Measurements from ENCODE around the gene RAB40C.

Gene RAB40C, protein sequence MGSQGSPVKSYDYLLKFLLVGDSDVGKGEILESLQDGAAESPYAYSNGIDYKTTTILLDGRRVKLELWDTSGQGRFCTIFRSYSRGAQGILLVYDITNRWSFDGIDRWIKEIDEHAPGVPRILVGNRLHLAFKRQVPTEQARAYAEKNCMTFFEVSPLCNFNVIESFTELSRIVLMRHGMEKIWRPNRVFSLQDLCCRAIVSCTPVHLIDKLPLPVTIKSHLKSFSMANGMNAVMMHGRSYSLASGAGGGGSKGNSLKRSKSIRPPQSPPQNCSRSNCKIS

DNA sequence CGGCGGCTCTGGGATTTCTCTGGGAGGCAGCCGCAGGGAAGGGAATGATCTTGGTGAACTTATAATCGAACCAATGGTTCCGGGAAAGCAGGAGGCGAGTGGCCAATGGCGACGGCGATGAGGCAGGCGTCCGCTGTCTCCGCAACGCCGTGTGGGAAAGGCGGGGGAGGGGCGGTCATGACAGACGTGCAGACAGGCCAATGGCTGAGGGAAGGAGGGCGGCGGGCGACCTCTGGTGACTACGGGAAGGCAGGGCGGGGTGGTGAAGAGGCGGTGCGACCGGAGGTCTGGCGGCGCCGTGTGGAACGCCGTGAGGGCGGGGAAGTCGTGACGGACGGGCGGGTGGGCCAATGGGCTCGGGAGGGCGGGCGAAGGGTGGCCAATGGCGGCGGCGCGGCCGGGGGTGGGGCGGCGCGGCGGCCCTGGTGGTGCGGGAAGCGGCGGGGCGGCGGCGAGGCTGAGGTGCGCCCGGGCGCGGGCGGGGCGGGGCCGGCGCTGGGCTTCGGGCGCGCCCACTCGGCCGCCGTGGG, at the start of gene RAB40C:
TSS of gene RAB40C (plus strand) at position 409 of the 530 bp plus-strand sequence. CDS start 226 bp downstream, outside the sequence.
- peak; percentile 98 for DNase-seq (ENCODE audit: low spot score)

DNA sequence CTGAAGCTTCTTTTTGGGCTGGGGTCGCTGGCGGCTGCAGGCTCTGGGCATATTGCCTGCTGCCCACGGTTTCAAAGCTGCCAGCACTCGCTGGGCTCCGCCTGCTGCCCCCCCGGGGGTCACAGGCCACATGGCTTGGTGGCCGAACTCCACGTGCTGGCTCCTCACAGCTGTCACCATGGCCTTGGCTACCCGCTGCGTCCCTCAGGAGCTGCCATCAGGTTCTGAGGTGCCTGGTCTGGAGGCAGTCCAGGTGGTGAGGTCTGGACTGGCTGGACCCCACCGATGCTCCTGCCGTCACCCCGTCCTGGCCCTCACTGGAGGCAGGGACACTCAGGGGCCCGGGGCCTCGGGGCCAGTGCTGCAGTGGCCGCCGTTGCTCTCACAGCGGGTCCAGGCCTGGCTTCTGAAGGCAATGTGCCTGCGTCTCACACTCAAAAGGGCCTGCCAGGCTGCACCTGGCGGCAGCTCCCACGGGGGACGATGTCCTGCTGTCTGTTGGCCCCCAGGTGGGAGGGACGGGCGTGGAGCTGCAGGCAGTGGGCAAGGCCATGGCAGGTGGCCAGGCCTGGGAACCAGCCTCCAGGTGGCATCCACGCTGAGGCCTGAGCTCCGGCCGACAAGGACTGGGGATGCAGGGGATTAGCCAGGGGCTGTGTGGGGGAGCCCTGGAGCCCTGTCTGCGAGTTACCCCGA, 49.1 kb upstream of the RAB40C start:
- DNase-seq (ENCODE audit: low spot score), result no peak

DNA sequence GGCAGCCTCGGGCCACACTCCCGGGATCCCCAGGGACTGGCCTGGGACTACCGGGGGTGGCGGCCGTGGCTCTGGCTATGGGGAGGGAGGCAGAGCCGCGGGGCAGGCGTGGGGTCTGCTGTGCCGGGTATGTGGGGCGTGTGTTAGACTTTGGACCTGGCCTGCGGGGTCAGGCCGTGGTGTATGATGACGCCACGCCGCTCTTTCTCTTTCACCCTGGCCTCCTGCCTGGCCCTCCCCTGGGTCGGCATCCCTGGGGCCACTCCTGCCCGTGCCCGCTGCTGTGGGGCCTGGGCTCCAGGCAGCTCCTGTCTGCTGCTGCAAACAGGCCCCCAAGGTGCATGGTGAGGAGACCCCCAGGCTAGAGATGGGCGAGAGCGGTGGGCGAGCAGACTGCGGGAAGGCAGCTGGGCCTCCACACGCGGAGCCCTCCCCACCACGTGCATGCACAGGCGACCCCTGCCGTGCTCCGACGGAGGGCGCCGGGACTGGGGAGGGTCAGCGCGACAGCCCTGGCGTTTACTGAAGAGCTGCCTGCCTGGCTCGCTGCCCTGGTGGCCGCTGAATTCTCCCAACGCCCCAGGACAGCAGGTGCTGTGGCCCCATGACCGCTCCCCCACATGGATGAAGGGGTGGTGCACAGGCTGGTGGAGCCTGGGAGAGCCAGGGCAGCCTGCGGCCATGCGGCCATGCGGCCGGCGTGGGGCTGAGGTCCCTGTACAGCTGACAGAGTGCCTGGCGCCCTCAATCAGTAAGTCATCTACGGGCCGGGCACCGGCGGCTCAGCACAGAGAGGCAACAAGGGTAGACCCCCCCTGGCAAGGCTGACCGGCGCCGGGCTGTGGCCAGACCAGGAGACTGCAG, 46.3 kb upstream of the RAB40C start:
- no peak for DNase-seq (ENCODE audit: low spot score)

DNA sequence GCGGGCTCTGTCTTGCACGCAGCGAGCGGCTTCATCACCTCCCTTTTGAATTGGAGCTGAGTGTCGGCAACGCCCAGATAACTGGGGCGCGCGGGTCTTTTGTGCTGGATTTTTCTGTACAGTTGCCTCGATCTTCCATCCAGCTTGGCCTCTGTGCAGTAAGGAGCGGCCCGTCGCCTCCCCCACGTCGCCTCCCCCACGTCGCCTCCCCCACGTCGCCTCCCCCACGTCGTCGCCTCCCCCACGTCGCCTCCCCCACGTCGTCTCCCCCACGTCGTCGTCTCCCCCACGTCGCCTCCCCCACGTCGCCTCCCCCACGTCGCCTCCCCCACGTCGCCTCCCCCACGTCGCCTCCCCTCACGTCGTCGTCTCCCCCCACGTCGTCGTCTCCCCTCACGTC, 45.3 kb upstream of the RAB40C start:
- DNase-seq (ENCODE audit: low spot score), result no peak

DNA sequence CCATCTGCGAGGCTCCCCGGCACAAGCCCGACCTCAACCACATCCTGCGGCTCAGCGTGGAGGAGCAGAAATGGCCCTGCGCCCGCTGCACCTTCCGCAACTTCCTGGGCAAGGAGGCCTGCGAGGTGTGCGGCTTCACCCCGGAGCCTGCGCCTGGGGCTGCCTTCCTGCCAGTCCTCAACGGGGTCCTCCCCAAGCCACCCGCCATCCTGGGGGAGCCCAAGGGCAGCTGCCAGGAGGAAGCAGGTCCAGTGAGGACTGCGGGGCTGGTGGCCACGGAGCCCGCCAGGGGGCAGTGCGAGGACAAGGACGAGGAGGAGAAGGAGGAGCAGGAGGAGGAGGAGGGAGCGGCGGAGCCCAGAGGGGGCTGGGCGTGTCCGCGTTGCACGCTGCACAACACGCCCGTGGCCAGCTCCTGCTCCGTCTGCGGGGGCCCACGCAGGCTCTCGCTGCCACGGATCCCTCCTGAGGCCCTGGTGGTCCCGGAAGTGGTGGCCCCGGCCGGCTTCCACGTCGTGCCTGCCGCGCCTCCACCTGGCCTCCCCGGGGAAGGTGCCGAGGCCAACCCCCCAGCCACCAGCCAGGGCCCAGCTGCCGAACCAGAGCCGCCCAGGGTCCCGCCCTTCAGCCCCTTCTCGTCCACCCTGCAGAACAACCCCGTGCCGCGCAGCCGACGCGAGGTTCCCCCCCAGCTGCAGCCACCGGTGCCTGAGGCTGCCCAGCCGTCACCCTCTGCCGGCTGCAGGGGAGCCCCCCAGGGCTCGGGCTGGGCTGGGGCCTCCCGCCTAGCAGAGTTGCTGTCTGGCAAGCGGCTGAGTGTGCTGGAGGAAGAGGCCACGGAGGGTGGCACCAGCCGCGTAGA, 42.7 kb upstream of the RAB40C start:
- peak; percentile 85 for DNase-seq (ENCODE audit: low spot score)

DNA sequence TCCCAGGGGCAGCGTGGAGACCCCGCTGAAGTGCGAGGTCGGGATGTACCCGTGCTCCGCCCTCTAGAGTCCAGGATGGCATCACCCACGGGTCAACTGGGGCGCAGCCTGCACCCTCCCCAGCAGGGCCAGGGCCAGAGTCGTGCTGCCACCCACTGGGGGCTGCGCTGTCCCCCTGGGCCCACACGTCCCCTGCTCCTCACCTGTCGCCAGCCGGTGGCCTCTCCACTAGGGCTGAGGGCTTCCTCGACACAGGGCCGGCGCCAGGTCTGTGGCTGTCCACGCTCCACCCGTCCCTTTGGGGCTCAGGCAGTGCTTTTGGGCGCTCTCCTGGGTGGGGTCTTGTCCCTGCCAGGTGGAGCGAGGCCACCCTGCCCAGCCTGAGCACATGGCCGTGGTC, 41.3 kb upstream of the RAB40C start:
- no peak for DNase-seq (ENCODE audit: low spot score)

DNA sequence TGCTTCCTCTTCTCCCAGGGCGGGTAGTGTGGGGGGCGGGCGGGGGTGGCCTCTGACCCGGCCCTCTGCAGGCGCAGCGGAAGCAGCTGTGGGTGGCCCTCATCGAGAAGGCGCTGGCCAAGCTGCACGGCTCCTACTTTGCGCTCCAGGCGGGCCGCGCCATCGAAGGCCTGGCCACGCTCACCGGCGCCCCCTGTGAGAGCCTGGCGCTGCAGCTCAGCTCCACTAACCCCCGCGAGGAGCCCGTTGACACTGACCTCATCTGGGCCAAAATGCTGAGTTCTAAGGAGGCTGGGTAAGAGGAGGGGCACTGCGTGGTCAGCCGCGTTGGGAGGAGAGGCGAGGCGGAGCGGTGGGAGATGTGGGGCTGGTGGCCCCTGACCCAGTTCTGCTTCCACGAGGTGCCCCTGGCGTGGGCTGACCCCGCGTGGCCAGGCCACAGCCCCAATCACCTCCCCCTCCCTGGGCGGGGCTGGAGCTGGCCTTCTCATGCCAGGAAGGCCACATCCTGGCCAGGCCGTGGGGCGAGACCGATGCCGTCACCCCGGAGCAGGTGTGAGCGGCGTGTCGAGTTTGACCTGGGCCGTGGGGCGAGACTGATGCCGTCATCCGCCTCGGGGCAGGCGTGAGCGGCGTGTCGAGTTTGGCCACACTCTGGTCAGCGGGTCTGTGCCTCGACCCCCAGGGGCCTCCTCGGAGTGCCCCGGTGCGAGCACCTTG, 40.2 kb upstream of the RAB40C start:
- DNase-seq (ENCODE audit: low spot score), result peak; percentile 82

DNA sequence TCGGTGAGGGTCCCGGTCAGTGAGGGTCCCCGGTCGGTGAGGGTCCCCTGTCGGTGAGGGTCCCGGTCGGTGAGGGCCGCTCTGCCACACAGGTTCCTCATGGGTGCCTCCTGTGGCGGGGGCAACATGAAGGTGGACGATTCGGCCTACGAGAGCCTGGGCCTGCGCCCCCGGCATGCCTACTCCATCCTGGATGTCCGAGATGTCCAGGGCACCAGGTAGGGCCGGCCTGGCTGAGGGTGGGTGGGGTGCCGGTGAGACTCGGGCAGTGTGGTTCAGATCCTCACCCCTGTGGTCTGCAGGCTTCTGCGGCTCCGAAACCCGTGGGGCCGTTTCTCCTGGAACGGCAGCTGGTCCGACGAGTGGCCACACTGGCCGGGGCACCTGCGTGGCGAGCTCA, 38.7 kb upstream of the RAB40C start:
- DNase-seq (ENCODE audit: low spot score), result no peak

DNA sequence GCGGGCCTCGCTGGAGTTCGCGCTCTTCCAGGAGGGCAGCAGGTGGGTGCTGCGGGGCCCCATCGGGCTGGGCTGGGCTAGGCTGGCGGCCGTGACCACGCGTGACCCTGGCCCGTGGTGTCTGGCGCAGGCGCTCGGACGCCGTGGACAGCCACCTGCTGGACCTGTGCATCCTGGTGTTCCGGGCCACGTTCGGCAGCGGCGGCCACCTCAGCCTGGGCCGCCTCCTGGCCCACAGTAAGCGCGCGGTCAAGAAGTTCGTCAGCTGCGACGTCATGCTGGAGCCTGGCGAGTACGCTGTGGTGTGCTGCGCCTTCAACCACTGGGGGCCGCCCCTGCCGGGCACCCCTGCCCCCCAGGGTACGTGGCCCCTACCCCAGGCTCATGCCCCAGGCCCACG, 37.7 kb upstream of the RAB40C start:
- DNase-seq (ENCODE audit: low spot score), result no peak

DNA sequence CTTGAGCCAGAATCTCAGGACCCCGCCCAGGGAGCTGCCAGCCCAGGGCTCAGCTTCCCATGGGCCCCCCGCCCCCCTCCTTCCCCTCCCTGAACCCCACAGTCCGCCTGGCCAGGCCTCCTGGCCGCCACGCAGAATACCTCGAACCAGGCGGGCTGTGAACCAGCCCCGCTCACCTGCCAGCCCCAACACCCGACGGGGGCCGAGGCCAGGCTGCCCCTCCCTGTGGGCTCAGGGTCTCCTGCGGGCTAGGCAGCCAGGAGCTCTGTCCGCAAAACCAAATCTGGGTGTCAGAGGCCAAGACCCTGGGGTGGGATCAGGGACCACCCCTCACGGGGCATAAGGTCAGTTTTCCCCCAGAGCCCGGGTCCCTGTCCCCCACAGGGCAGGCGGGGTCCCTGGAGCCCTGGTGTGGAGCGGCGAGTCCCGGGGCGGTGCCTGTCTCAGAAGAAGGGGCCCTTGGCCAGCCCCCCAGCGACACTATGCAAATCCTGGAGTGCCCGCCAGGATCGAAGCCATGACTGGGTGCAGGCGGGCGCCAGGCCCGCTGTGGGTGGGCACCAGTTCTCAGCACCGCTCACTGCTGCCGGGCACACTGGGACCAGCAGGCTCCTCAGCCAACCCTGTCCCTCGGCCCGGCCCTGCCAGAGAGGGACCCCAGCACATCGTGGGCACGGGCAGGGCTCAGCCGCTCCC, 36.1 kb upstream of the RAB40C start:
- DNase-seq (ENCODE audit: low spot score), result no peak

DNA sequence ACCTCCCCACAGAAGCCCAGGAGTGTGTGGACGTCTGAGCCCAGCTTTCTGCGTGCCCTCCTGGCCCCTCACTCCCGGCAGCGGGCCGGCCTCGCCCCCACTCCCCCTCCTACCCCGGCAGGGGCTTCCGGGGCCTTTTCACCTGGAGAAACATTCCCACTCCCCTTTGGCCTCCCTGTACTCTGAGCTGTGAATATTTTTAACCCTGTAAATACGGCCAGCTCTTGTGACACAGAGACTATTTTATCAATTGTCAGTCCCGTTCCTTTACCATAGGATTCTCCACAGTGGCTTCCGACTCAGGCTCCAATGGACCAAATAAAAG, 35.6 kb upstream of the RAB40C start:
- no peak for DNase-seq (ENCODE audit: low spot score)

DNA sequence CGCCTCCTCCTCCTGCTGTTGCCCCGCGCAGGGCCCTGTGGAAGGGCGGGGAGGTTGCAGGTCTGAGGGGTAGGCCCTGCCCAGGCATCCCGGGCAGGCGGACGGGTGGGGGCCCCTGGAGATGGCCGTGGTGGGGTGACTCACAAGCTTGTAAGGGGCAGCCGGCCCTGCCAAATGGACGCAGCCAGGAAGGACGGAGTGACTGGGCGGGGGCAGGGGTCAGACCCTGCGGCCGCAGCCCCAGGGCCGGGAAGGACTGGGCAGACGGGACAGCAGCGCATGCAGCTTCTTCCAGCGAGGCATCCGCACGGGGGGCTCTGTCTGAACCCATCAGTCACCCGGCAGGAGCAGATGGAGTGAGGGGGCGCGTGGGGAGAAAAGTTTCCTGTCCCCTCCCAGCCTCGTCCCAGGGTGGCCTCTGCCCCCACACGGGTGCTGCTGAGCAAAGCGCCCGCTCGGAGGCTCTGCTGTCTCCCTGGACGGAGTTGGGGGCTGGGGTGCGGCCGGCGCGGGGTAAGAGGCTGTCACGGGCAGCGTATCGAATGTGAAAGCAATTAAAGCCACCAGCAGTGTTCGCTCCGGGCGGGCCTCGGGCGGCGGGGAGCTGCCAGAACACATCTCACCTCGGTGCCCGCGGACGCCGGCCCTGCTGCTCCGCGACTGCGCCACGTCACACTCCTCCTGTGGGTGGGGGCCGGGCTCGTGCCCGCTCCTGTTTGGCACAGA, 35.1 kb upstream of the RAB40C start:
- no peak for DNase-seq (ENCODE audit: low spot score)

DNA sequence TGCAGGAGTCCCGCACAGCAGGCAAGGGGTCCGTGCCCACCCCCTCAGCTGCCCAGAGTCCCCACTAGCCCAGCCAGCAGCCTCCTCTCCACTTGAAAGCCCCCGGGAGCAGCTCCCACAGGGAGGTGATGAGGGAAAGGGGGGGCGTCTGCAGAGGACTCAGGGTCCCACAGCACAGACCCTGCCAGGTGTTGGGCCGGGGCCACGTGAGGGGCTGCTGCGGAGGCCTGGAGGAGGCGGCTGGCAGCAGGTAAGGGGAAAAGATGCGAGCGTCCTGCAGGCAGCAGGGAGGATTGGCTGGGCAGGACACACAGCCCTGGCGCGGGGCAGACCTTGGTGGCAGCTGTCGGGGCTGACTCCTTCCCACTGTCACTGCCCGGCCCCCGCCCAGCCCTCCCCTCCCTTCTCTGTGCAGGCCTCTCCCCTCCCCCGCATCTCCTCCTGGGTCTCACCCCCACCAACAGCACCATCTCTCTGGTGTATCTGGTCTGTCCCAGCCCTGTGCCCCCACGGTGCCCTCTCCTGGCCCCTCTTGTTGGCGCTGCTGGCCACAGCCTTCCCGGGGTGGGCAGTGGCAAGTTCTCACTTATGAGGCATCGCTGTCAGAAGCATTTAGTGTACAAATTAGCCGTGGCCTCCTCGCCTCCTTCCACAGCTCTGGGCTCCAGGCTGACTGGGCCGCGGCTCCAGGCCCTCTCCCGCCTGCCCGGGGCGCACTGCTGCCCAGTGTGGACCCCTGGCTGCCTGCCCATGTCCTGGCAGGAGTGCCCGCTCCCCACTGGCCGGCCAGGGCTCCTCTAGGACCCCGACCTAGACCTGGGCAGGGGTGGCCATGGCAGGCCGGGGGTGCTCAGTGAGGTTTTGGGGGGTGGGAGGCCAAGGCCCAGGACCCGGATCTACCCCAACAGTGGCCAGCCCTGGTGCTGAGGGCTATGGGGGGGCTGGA, 34.1 kb upstream of the RAB40C start:
- DNase-seq (ENCODE audit: low spot score), result no peak

DNA sequence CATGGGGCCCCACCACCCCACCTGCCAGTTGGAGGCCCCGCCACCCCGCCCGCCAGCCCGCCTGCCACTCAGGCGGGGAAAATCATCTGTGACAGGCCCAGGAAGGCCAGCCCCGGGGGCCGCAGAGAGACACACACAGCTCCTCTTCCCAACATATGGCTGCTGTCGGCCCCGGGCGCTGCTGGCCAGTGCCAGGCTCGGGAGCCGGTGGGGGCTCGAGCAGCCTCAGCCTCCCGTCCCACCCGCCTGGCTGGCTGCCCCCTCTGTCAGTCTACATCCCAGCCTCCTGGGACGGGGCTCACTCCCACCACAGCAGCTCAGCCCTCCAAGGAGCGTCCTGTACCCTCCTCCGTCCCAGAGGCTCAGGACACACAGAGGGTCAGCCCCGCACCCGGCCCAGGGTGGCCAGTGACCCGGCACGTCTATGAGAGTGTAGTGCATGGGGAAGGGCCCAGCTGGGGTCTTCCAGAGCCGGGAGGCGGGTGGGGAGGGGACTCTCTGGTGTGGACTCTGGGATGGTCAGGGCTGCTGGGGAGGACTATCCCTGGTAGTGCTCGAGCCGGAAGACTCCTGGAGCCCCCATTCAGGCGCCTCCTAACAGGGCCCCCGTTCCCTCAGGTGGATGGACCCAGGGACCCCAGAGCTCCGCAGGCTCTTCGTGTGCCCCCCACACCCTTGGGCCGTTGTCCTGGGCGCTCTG, 33.2 kb upstream of the RAB40C start:
- no peak for DNase-seq (ENCODE audit: low spot score)

DNA sequence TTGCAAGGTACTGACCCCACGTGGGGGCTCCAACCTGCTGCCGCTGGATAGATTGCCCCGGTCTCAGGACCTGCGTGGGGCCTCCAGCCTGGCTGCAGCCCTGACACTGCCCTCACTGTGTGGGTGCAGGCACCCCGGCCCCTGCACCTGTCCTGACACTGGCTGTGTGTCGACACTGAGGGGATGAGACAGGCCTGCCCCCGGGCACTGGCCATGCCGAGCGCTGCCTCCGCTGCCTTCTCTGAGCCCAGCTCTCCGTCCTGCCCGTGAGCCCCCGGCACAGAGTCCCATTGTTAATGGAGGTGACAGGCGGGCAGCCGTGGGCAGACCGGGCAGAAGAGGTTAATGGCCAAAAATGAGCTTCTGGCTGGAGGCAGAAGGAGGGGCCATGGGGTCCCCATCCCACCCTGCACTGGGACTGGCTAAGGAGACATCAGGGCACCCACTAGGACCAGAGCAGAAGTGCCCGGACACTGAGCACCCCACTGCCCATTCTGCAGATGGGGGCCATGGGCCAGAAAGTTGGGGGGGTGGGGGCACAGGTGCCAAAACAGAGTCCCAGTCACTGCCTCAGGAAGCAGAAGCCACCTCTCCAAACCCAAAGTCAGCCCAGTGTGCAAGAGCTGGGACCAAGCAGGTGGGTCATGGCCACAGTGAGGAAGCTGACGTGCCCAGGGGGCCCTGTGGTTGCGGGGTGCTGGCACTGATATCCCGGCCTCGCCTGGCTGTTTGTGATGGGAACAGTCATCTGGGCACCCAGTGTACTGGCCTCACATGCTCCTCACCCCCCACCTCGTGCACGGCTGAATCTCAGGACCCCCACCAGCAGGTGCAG, 32.2 kb upstream of the RAB40C start:
- DNase-seq (ENCODE audit: low spot score), result no peak

DNA sequence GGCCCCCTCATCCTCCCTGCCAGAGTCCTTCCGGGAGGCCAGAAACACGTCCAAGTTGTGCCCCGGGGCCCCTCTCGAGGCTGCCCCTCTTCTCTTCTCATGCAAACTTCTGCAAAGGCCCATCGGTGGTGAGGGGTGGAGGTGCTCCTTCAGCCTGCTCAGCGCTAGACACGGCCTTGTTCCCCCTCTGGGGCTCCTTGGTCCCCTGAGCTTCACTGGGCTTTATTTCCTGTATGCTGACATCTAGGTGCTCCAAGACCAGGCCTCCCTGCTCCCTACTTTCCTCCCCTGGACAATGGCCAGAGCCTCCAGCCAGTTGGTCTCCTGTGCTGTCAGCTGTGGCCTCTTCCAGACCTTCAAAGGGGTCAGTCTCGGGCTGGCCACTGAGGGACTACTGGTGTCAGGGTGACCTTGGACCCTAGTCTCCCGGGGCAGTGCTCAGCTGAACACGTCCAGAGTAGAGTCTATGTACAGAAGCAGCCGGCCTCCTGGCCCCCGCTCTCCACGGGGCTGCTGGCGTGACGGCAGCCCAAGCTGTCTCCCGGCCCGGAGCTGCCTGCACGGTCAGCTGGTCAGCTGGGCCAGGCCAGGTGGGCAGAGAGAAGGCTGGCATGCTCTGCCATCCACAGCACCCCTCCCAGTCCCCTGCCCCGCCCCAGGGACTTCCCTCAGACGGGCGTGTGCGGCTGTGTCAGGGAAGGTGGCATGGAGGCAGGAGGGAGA, 31.4 kb upstream of the RAB40C start:
- DNase-seq (ENCODE audit: low spot score), result no peak

DNA sequence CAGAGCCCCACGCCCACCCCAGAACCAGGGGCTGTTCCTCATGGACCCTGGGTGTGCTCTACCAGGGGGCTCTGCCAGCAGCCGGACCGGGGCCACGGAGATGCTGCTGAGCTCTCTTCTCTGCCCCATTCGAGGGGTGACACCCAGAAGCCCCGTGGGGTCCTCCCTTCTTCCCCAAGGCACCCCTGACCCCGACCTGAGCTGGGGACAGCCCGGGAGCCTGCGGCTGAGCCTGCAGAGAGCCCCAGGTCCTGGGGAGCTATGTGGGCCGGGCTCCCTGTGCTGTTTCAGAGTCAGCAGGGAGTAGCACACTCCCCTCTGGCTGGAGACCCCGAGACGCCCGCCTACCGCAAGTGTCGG, 30.9 kb upstream of the RAB40C start:
- no peak for DNase-seq (ENCODE audit: low spot score)

All from iPS-NIHi11 (cell line).